ENCODE results near the gene DCLK3. TPM values are rescaled to one million over a fixed set of nuclear protein-coding genes. Genes with fewer than 3 reads are reported as not detected.
A peak's percentile ranks its signal among the peaks of the same experiment; 100 is the strongest.

DCLK3 gene
- total RNA-seq, 1 donor from 2014 or later, result 0.06 TPM

DNA sequence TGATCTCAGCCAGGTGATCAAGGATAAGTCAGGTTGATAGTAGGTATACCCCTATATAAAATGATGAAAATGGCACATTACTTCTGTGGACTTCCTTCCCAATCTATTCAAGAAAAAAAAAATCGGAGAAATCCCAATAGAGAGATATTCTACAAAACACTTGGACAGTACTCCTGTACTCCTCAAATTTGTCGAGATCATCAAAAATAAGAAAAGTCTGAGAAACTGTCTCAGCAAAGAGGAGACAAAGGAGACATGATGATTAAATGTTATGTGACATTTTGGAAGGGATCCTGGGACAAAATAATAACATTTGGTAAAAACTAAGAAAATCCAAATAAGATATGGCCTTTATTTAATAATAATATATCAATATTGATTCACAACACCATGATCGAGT, 94.6 kb downstream of the DCLK3 start:
- no peak overlapping the region for H3K4me3 ChIP-seq (ENCODE audit: low read depth, low read length)
- DNase-seq (ENCODE audit: low read depth), result no peak
- TF ChIP-seq, protein P1, sequence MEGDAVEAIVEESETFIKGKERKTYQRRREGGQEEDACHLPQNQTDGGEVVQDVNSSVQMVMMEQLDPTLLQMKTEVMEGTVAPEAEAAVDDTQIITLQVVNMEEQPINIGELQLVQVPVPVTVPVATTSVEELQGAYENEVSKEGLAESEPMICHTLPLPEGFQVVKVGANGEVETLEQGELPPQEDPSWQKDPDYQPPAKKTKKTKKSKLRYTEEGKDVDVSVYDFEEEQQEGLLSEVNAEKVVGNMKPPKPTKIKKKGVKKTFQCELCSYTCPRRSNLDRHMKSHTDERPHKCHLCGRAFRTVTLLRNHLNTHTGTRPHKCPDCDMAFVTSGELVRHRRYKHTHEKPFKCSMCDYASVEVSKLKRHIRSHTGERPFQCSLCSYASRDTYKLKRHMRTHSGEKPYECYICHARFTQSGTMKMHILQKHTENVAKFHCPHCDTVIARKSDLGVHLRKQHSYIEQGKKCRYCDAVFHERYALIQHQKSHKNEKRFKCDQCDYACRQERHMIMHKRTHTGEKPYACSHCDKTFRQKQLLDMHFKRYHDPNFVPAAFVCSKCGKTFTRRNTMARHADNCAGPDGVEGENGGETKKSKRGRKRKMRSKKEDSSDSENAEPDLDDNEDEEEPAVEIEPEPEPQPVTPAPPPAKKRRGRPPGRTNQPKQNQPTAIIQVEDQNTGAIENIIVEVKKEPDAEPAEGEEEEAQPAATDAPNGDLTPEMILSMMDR (conservative IDR thresholded peaks at IDR 0.05; ENCODE audit: low read depth, low read length), result no peak

DNA sequence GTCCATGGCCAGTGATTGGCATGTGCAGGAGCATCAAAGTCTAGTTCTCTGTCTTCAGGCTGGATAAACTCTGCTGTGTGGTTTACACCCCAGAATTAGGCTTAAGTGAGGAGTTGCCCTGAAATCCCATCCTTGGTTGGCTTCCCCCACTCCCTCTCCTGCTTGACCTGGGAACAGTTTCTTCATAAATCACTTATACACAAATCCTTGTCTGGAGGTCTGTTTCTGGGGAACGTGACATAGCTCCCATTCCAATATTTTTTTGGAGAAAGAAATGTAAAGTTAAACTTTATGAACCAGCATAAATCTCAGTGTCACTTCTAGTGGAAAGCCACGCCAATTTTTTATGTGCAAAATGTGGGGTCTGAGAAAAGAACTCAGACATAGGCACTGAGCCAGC, 98.2 kb downstream of the DCLK3 start:
- TF ChIP-seq, protein P1 (conservative IDR thresholded peaks at IDR 0.05; ENCODE audit: low read depth, low read length), result no peak
- DNase-seq (ENCODE audit: low read depth), result no peak
- H3K4me3 ChIP-seq (ENCODE audit: low read depth, low read length), result no peak overlapping the region

DNA sequence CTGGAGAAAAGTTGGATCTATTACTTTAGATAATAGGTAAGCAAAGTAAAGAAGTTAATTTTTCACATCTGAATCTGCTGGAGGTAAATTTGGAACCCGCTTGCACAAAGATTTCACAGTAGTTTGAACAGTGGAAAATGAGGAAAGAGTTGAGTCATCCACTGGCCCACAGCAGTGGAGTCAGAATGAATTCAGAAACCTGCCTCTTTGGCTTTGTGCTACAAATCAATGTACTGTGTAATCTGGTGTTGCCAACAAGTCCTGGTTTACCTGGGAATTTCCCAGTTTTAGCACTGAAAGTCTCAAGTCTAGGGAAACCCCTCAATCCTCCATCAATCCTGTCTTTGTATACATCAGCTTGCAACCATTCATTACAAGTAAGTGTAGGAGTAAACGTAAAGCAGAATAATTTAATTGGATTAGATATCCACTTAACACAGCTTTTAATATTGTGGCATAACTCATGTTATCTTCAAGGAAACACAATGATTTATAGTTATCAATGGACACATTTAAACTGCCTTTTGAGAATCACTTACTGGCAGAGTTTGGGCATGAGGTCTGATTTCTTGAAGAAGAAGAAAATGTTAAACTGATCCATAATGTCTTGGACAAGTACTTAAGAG, 100.6 kb downstream of the DCLK3 start:
- TF ChIP-seq, protein P1 (conservative IDR thresholded peaks at IDR 0.05; ENCODE audit: low read depth, low read length), result no peak
- peak; percentile 93 for DNase-seq (ENCODE audit: low read depth)
- H3K4me3 ChIP-seq (ENCODE audit: low read depth, low read length), result no peak overlapping the region

DNA sequence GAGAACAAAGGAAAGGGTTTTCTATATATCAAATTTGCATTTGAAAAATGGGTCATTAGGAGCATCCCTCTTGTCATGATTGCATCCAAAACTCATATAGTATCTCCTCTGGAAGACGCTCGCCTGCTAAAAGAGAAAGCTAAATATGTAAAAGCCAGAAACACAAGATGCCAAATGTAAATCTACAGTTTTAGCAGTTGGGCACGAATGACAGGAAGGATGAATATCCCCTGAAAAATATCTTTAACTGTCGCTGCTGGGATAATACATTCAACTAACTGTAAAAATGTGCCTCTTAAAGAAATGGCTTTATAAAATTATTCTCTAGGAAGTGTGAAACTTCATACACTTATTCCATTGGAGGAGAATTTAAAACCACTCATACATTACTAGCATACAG, 101.7 kb downstream of the DCLK3 start:
- no peak overlapping the region for H3K4me3 ChIP-seq (ENCODE audit: low read depth, low read length)
- DNase-seq (ENCODE audit: low read depth), result no peak
- TF ChIP-seq, protein P1 (conservative IDR thresholded peaks at IDR 0.05; ENCODE audit: low read depth, low read length), result no peak

Other genes starting within 250 kb of the DCLK3 start
- 2.0 and 3.7 TPM in 2 replicates for gene TRANK1, start 180.5 kb upstream of the DCLK3 start, total RNA-seq
- 3.8 and 4.6 TPM in 2 replicates for gene EPM2AIP1, start 228.6 kb upstream of the DCLK3 start, total RNA-seq
- 48.8 and 50.2 TPM in 2 replicates for gene MLH1, start 229.0 kb upstream of the DCLK3 start, total RNA-seq